PC-9 (cell line): ENCODE results near the gene RNASE1. TPM values are rescaled to one million over a fixed set of nuclear protein-coding genes. Genes with fewer than 3 reads are reported as not detected.
"Not testable (repeated sequence)": the region's sequence is repeated elsewhere in the genome, so short reads cannot be mapped to it uniquely, and the experiment has no call there.

Source experiments
- BruUV-seq: library from RNA; stranded (reverse); fragments of 400-500 nt; replicated peaks from 2 replicates; lab custom pipeline; 2021; lab: Mats Ljungman, UMichigan
- CTCF ChIA-PET: fragments of 300-600 bp; sonication (Branson Sonifier 250); formaldehyde crosslinking; loops from one replicate; lab custom pipeline; 2022; ENCODE audit warnings: antibody characterized with exemption; lab: Charles Lee
- POLR2A ChIA-PET: fragments of 300-600 bp; sonication (Branson Sonifier 250); formaldehyde crosslinking; loops from one replicate; lab custom pipeline; 2022; ENCODE audit warnings: antibody characterized with exemption; ENCODE audit not compliant: unreplicated experiment; lab: Charles Lee
- DNase-seq, 2 experiments: peaks; one replicate each; pipeline versions ENCODE4 v3.0.0 to v3.0.0-alpha.2; 2015 to 2022; ENCODE audit warnings: mixed read lengths in 1 of 2
- H2AFZ ChIP-seq: fragments of 200-600 bp; sonication (generic); 2 replicates; pipeline ENCODE4 v1.8.1; 2017; ENCODE audit warnings: antibody characterized with exemption
- H3F3A ChIP-seq: fragments of 200-600 bp; sonication (generic); 2 replicates; pipeline ENCODE4 v1.8.1; 2017; ENCODE audit warnings: antibody characterized with exemption, mild to moderate bottlenecking, low read depth; ENCODE audit not compliant: insufficient read depth
- H3K27ac ChIP-seq: fragments of 200-600 bp; sonication (generic); 2 replicates; pipeline ENCODE4 v1.6.1; 2016; ENCODE audit warnings: mixed run types
- H3K27me3 ChIP-seq: fragments of 200-600 bp; sonication (generic); 2 replicates; pipeline ENCODE4 v1.6.1; 2016; ENCODE audit warnings: low read depth, mixed run types; ENCODE audit not compliant: insufficient read depth
- H3K36me3 ChIP-seq: fragments of 200-600 bp; sonication (generic); 2 replicates; pipeline ENCODE4 v1.6.1; 2016; ENCODE audit warnings: low read depth, mixed run types
- H3K4me1 ChIP-seq: fragments of 200-600 bp; sonication (generic); replicated peaks from 2 replicates; pipeline ENCODE4 v1.6.1; 2016; ENCODE audit warnings: mixed run types; ENCODE audit not compliant: insufficient read depth
- H3K4me2 ChIP-seq: fragments of 200-600 bp; sonication (generic); 2 replicates; pipeline ENCODE4 v1.6.1; 2017; ENCODE audit warnings: mixed run types
- H3K4me3 ChIP-seq: fragments of 200-600 bp; sonication (generic); 2 replicates; pipeline ENCODE4 v1.6.1; 2016; ENCODE audit warnings: mixed run types
- H3K79me2 ChIP-seq: fragments of 200-600 bp; sonication (generic); 2 replicates; pipeline ENCODE4 v1.6.1; 2017; ENCODE audit warnings: low read depth, mixed run types
- H3K9me2 ChIP-seq: fragments of 200-600 bp; sonication (generic); 2 replicates; pipeline ENCODE4 v1.8.1; 2017; ENCODE audit warnings: mild to moderate bottlenecking; ENCODE audit not compliant: insufficient read depth
- H3K9me3 ChIP-seq: fragments of 200-600 bp; sonication (generic); 2 replicates; pipeline ENCODE4 v1.8.1; 2016; ENCODE audit warnings: low read depth; ENCODE audit not compliant: insufficient read depth
- H4K20me1 ChIP-seq: fragments of 200-600 bp; sonication (generic); 2 replicates; pipeline ENCODE4 v1.8.1; 2017; ENCODE audit not compliant: insufficient read depth
- CTCF ChIP-seq: fragments of 200-600 bp; sonication (generic); conservative IDR thresholded peaks from 2 replicates; pipeline ENCODE4 v1.6.1; 2017; ENCODE audit warnings: mixed run types, antibody characterized with exemption, mild to moderate bottlenecking, moderate library complexity
- EZH2 ChIP-seq: fragments of 200-600 bp; sonication (generic); IDR thresholded peaks from 2 replicates; pipeline ENCODE4 v1.8.0; 2017; ENCODE audit warnings: antibody characterized with exemption, low read depth
- intact Hi-C: fragments of 100-400 bp; cut with micrococcal nuclease; formaldehyde crosslinking; loops from one replicate; pipeline ENCODE4 v1.10.0; 2022; ENCODE audit not compliant: unreplicated experiment
- total RNA-seq: library from RNA; stranded (reverse); gene quantifications from 2 replicates; pipeline ENCODE4 v1.2.3, GENCODE V29; 2021

RNASE1 gene
- total RNA-seq, 1 experiment from 2014 or later = 47.4 TPM

GRCh38 chr14:20823859-20824258 is 21.2 kb upstream of the RNASE1 start:
- Histone ChIP-seq H3K27ac (no peak overlapping the region), H3K9me3 (no peaks in the 10 kb centered on the region; the same call in 1 of the 2 replicates), H3K4me1 (no peaks in the 10 kb centered on the region), H3F3A (no peaks in the 10 kb centered on the region), H3K36me3 (no peaks in the 10 kb centered on the region), H3K79me2 (no peaks in the 10 kb centered on the region), H3K9me2 (no peaks in the 10 kb centered on the region), H3K4me2 (no peak overlapping the region), H3K27me3 (no peaks in the 10 kb centered on the region), H2AFZ (no peak overlapping the region), H3K4me3 (no peak overlapping the region), H4K20me1 (no peaks in the 10 kb centered on the region)
- DNase-seq = no peak
- TF ChIP-seq CTCF (no peak), EZH2 (no peak)
- BruUV-seq = no TSS peak
- ChIA-PET CTCF (no interaction called here), POLR2A (no interaction called here)
- intact Hi-C loops = no loop called here

GRCh38 chr14:20821521-20822108 is 19.0 kb upstream of the RNASE1 start:
- H3F3A ChIP-seq, H3K27me3 ChIP-seq, H3K79me2 ChIP-seq, H3K27ac ChIP-seq, H4K20me1 ChIP-seq, H3K4me1 ChIP-seq, intact Hi-C loops, H2AFZ ChIP-seq, H3K36me3 ChIP-seq, H3K4me3 ChIP-seq, H3K4me2 ChIP-seq, BruUV-seq, CTCF ChIA-PET, POLR2A ChIA-PET, H3K9me2 ChIP-seq, H3K9me3 ChIP-seq: not testable (repeated sequence)
- peak in 1 of 2 experiments; percentile 35 for DNase-seq

DNA sequence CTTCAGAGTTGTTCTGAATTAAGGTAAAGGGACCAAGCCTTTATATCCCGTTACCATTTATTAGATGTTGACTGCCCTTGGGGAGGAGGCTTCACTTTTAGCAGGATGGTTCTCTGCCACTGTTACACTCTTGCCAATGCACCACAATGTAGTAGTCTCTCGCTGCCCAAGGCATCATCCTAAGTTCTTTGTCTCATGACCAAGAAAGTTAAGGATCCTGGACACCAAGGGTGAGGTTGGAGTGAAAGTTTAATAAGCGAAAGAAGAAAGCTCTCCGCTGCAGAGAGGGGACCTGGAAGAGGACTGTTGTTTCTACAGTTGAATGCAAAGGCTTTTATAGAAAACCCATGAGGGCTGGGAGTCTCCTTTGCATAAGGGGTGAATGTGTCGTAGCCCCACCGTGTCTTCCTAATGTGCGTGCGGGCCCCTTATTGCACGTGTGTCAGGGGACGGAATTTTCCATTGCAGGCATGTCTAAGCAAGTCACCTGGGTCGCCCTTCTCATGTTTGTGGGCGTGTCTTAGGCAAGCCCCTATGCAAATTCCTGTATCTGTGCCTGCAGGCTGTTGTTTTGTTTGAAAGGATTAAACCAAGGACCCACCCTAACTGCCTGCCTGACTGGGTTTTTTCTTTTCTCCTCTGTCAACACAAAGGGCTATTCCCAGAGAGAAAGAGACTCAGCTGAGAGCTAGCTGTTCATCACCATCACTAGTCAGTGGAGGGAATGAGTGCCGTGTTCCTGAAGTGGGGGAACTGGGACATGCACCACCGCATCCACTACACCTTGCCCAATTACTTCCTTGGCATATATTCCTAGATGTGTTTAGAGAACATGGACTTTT is 17.6 kb upstream of the RNASE1 start:
- intact Hi-C loops = no loop called here
- no peaks in the 10 kb centered on the region for H3K9me2 ChIP-seq
- H3K4me3 ChIP-seq = no peak overlapping the region
- H4K20me1 ChIP-seq = no peaks in the 10 kb centered on the region
- no peaks in the 10 kb centered on the region for H3K9me3 ChIP-seq
- H3K4me2 ChIP-seq = no peak overlapping the region
- no peak overlapping the region for H3K27ac ChIP-seq
- no peaks in the 10 kb centered on the region for H3K79me2 ChIP-seq
- no peaks in the 10 kb centered on the region for H3K4me1 ChIP-seq
- no peak for TF ChIP-seq EZH2
- no peak for TF ChIP-seq CTCF
- no peaks in the 10 kb centered on the region for H3K36me3 ChIP-seq
- no peaks in the 10 kb centered on the region for H3F3A ChIP-seq
- H3K27me3 ChIP-seq = no peaks in the 10 kb centered on the region
- no peak for DNase-seq
- no peak overlapping the region for H2AFZ ChIP-seq
- no TSS peak for BruUV-seq
- ChIA-PET POLR2A (no interaction called here), CTCF (no interaction called here)
